Right lobe of liver (tissue), 4 donors: ENCODE results near the gene LRRC45.

ENCODE experiments used
- CTCF ChIP-seq, 4 donors: fragments of 200-600 bp in 3 of 4; fragments of 450-650 bp in 1 of 4; IDR thresholded peaks; one replicate each; pipeline versions ENCODE4 v1.5.1 to v1.8.0; 2016 to 2022; ENCODE audit warnings: antibody characterized with exemption in 4 of 4, mild to moderate bottlenecking in 2 of 4
- POLR2A ChIP-seq: fragments of 450-650 bp; IDR thresholded peaks from one replicate; pipeline ENCODE4 v1.6.1; 2017; ENCODE audit warnings: antibody characterized with exemption, mild to moderate bottlenecking
- donor health status: DM: no; HTN: no; CAD: no.
- donor health status: DM: no; HTN: no; CAD: no.
- donor health status: DM: no; HTN: yes; CAD: no.

- TF ChIP-seq POLR2A (no peak), CTCF (IDR thresholded peaks at IDR 0.05) (no peak)
These were observed 9.3 kb upstream of the LRRC45 start for GRCh38 chr17:82013772-82014321.
